ENCODE data around the gene AFF3. TPM values are rescaled to one million over a fixed set of nuclear protein-coding genes. Genes with fewer than 3 reads are reported as not detected.
A peak's percentile ranks its signal among the peaks of the same experiment; 100 is the strongest.

AFF3 gene
- total and polyA plus RNA-seq, 2 of the 8 experiments (the other 6 are each of a cell fraction or from before 2014, with no cell fraction given), result 0.27 to 3.0 TPM

DNA sequence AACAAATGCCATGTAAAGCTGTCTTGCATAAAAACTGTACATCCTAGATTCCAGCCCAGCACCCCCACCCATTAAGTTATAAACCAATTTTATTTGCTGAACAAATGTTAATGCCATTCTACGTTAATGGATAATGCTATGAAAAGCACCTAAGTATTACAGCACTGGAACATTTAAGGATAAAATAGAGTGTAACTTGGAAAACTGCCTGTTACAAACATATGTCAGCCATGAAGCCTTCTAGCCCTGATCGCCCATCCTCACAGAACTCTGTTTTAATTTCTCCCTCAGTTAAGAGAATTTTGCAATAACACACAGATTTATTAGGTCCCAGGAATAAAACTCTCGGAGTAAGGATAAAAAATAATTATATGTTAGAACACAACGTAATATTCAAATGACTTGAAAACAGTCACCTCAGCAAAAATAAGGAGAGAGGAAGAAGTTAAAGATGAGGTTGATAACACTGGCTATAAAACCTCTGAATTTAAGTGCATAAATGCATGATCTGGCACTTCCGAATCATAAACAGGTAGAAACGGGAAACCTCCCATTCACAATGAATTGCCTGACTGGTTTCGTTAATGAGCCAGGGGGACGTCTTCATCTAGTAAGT lies 308.7 kb downstream of the AFF3 start:
- Histone ChIP-seq H3K9ac (replicated peaks in 1 of 4; ENCODE audit: extremely low read depth in 1 of 4, low read depth in 3 of 4, low read length in 3 of 4) (no peak overlapping the region), H2BK12ac (ENCODE audit: low read depth, low read length) (no peak overlapping the region), H3K27ac (ENCODE audit: low read depth, low read length) (no peak overlapping the region), H4K91ac (replicated peaks; ENCODE audit: insufficient read length, low read length) (no peak overlapping the region), H4K8ac (ENCODE audit: extremely low read depth, insufficient read depth, low read length) (no peak overlapping the region), H3K56ac (replicated peaks; ENCODE audit: insufficient read length, low read depth, low read length) (no peak overlapping the region), H4K5ac (ENCODE audit: insufficient read length, low read depth, low read length) (no peak overlapping the region), H2AFZ (ENCODE audit: low read length) (no peak overlapping the region), H3K4me1 (replicated peaks in 1 of 4; ENCODE audit: control insufficient read depth in 3 of 4, insufficient read depth in 4 of 4, low read length in 3 of 4) (no peaks in the 10 kb centered on the region), H3K23me2 (ENCODE audit: low read depth, low read length) (no peaks in the 10 kb centered on the region), H3K79me2 (ENCODE audit: control insufficient read depth in 1 of 2, insufficient read depth in 2 of 2, low read length in 2 of 2) (no peaks in the 10 kb centered on the region), H3K4me2 (ENCODE audit: insufficient read depth in 1 of 2, low read depth in 2 of 2, low read length in 2 of 2) (no peak overlapping the region), H2AK5ac (ENCODE audit: low read depth, low read length) (no peak overlapping the region), H3K79me1 (ENCODE audit: low read depth, low read length) (no peaks in the 10 kb centered on the region), H3K14ac (ENCODE audit: insufficient read length) (no peak overlapping the region), H2BK15ac (ENCODE audit: low read length) (no peak overlapping the region), H3K27me3 (replicated peaks in 1 of 4; ENCODE audit: control insufficient read depth in 3 of 4, extremely low read depth in 1 of 4, insufficient read depth in 3 of 4, low read length in 3 of 4) (no peaks in the 10 kb centered on the region), H3K9me3 (ENCODE audit: insufficient read depth in 2 of 2, low read depth in 1 of 2, low read length in 1 of 2) (no peaks in the 10 kb centered on the region), H2BK5ac (ENCODE audit: low read depth, low read length) (no peak overlapping the region), H3K18ac (ENCODE audit: extremely low read depth, low read length) (no peak overlapping the region), H2BK120ac (replicated peaks; ENCODE audit: low read depth, low read length) (no peak overlapping the region), H3K4ac (replicated peaks; ENCODE audit: insufficient read length, low read depth, low read length) (no peak overlapping the region), H4K20me1 (replicated peaks in 1 of 2; ENCODE audit: control insufficient read depth in 1 of 2, insufficient read depth in 2 of 2, low read length in 2 of 2) (no peaks in the 10 kb centered on the region), H3K36me3 (ENCODE audit: control insufficient read depth in 2 of 4, insufficient read depth in 4 of 4, low read length in 3 of 4) (no peaks in the 10 kb centered on the region), H3K4me3 (ENCODE audit: extremely low read depth in 1 of 4, insufficient read depth in 2 of 4, low read depth in 3 of 4, low read length in 4 of 4) (no peak overlapping the region), H3K23ac (ENCODE audit: insufficient read length) (no peak overlapping the region), H2BK20ac (ENCODE audit: low read length) (no peak overlapping the region)
- CTCF ChIA-PET (ENCODE audit: partially characterized antibody), result no interaction called here
- TF ChIP-seq MAFK (IDR thresholded peaks at IDR 0.05; ENCODE audit: low read depth, low read length), result peak; percentile 42; the same call in 1 of the 2 replicates
- TF ChIP-seq SP1 (IDR thresholded peaks at IDR 0.05; ENCODE audit: low read depth, low read length), result no peak
- POLR2A ChIA-PET (ENCODE audit: partially characterized antibody), result no interaction called here
- 77% methylated on average over 8 of the region's 8 CpGs; no CpG with 5 or more reads in 1 of the 2 experiments for WGBS, 2 experiments (ENCODE audit: extremely low coverage in 1 of 2, insufficient coverage in 1 of 2, insufficient read length in 1 of 2, insufficient replicate concordance in 2 of 2, low coverage in 1 of 2, low lambda C conversion rate in 2 of 2, missing lambda C conversion rate in 1 of 2)
- DNase-seq (ENCODE audit: low read depth in 1 of 2, low spot score in 2 of 2) (no peak), FAIRE-seq (no peak)
